ENCODE measurements around the gene SIAH3.

SIAH3 gene, protein sequence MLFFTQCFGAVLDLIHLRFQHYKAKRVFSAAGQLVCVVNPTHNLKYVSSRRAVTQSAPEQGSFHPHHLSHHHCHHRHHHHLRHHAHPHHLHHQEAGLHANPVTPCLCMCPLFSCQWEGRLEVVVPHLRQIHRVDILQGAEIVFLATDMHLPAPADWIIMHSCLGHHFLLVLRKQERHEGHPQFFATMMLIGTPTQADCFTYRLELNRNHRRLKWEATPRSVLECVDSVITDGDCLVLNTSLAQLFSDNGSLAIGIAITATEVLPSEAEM
- 0.09 to 0.19 (median 0.17) reads per million in 3 donors for total RNA-seq

DNA sequence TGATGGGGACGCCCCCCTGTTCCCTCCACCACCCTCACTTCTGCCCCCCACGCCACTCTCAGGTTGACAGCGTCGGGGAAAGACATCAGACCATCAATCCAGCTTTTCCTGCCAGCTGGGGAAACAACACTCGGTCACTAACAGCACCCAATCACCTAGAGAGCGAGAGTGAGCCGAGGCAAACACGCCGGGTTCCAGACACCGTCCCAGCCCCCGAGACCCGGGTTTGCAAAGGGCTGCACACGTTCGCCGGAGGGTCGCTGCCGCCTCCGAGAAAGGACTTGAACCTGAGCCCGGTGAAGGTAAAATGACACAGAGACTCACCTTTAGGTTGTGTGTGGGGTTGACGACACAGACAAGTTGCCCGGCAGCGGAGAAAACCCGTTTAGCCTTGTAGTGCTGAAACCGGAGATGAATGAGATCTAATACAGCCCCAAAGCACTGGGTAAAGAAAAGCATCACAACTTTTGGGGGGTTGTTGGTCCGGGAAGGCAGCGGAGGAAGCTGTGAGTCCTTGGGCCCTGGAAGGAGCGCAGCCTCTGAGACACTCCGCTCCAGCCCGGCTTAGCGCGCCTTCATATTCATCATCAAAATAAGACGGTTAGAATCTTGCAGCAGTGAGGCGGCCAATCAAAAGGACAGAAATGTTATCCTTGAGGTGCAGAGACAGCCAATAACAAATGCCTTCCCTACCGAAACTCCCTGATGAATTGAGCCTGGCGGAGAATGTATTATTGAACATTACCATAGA is at the start of gene SIAH3:
Gene SIAH3 (minus strand): TSS at position 583 of the 751 bp plus-strand sequence. CDS start 124 bp downstream, at position 459.
- peaks cover 20% of the 10 kb centered on the region for H3K4me1 ChIP-seq (ENCODE audit: control insufficient read depth, insufficient read depth, low read length, poor library complexity, severe bottlenecking)
- H3K36me3 ChIP-seq (ENCODE audit: control insufficient read depth, insufficient read depth, low read length) = no peaks in the 10 kb centered on the region
- H3K9me3 ChIP-seq (ENCODE audit: control insufficient read depth, low read length) = no peaks in the 10 kb centered on the region
- H3K27ac ChIP-seq (ENCODE audit: insufficient read depth, low read length, poor library complexity, severe bottlenecking) = no peak within 1 kb of the TSS
- DNase-seq = no peak
- no peaks in the 10 kb centered on the region for H3K27me3 ChIP-seq (replicated peaks; ENCODE audit: control insufficient read depth, insufficient read depth, low read length, poor library complexity, severe bottlenecking)
- peak within 1 kb of the TSS; percentile 28 for H3K4me3 ChIP-seq (ENCODE audit: insufficient read depth, low read depth, low read length, poor library complexity, severe bottlenecking)

DNA sequence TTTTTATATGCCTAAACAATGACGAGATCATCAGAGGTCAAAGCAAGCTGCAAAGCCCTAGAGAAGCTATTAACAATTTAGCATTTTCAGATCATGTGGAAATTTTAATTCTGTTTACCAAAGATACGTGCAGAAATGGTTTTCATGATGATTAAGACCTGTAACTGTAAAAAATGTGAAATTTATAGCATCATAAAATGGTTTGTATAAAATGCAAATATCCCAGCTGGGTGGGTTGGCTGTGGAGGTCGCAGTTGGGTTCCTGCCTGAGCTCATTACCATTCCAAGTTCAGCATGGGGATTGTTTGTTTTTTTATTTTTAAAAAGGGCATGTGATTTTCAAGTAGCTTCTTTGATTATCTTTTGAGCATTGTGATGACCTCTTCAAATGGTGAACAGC is 47.9 kb upstream of the SIAH3 start:
- H3K4me3 ChIP-seq (ENCODE audit: insufficient read depth, low read depth, low read length, poor library complexity, severe bottlenecking) = no peak overlapping the region
- H3K27me3 ChIP-seq (replicated peaks; ENCODE audit: control insufficient read depth, insufficient read depth, low read length, poor library complexity, severe bottlenecking) = no peaks in the 10 kb centered on the region
- H3K36me3 ChIP-seq (ENCODE audit: control insufficient read depth, insufficient read depth, low read length) = no peaks in the 10 kb centered on the region
- no peak overlapping the region for H3K27ac ChIP-seq (ENCODE audit: insufficient read depth, low read length, poor library complexity, severe bottlenecking)
- H3K4me1 ChIP-seq (ENCODE audit: control insufficient read depth, insufficient read depth, low read length, poor library complexity, severe bottlenecking) = no peaks in the 10 kb centered on the region
- H3K9me3 ChIP-seq (ENCODE audit: control insufficient read depth, low read length) = no peaks in the 10 kb centered on the region
- DNase-seq = no peak

GRCh38 chr13:45897562-45897961 is 46.0 kb upstream of the SIAH3 start:
- H3K4me3 ChIP-seq (ENCODE audit: insufficient read depth, low read depth, low read length, poor library complexity, severe bottlenecking) = no peak overlapping the region
- no peaks in the 10 kb centered on the region for H3K27me3 ChIP-seq (replicated peaks; ENCODE audit: control insufficient read depth, insufficient read depth, low read length, poor library complexity, severe bottlenecking)
- H3K36me3 ChIP-seq (ENCODE audit: control insufficient read depth, insufficient read depth, low read length) = no peaks in the 10 kb centered on the region
- no peaks in the 10 kb centered on the region for H3K4me1 ChIP-seq (ENCODE audit: control insufficient read depth, insufficient read depth, low read length, poor library complexity, severe bottlenecking)
- no peaks in the 10 kb centered on the region for H3K9me3 ChIP-seq (ENCODE audit: control insufficient read depth, low read length)
- H3K27ac ChIP-seq (ENCODE audit: insufficient read depth, low read length, poor library complexity, severe bottlenecking) = no peak overlapping the region
- DNase-seq = no peak

- Histone ChIP-seq H3K27me3 (replicated peaks; ENCODE audit: control insufficient read depth, insufficient read depth, low read length, poor library complexity, severe bottlenecking) (no peaks in the 10 kb centered on the region), H3K27ac (ENCODE audit: insufficient read depth, low read length, poor library complexity, severe bottlenecking) (no peak overlapping the region), H3K36me3 (ENCODE audit: control insufficient read depth, insufficient read depth, low read length) (no peaks in the 10 kb centered on the region), H3K9me3 (ENCODE audit: control insufficient read depth, low read length) (no peaks in the 10 kb centered on the region), H3K4me1 (ENCODE audit: control insufficient read depth, insufficient read depth, low read length, poor library complexity, severe bottlenecking) (no peaks in the 10 kb centered on the region), H3K4me3 (ENCODE audit: insufficient read depth, low read depth, low read length, poor library complexity, severe bottlenecking) (no peak overlapping the region)
- DNase-seq = no peak
Measured at GRCh38 chr13:45896285-45896684, 44.7 kb upstream of the SIAH3 start.

- Histone ChIP-seq H3K9me3 (ENCODE audit: control insufficient read depth, low read length) (no peaks in the 10 kb centered on the region), H3K36me3 (ENCODE audit: control insufficient read depth, insufficient read depth, low read length) (no peaks in the 10 kb centered on the region), H3K27ac (ENCODE audit: insufficient read depth, low read length, poor library complexity, severe bottlenecking) (no peak overlapping the region), H3K4me3 (ENCODE audit: insufficient read depth, low read depth, low read length, poor library complexity, severe bottlenecking) (no peak overlapping the region), H3K4me1 (ENCODE audit: control insufficient read depth, insufficient read depth, low read length, poor library complexity, severe bottlenecking) (no peaks in the 10 kb centered on the region), H3K27me3 (replicated peaks; ENCODE audit: control insufficient read depth, insufficient read depth, low read length, poor library complexity, severe bottlenecking) (no peaks in the 10 kb centered on the region)
- DNase-seq = no peak
Measured at GRCh38 chr13:45895881-45896280, 44.3 kb upstream of the SIAH3 start.

- DNase-seq = no peak
Measured at GRCh38 chr13:45892513-45892912, 41.0 kb upstream of the SIAH3 start.

GRCh38 chr13:45889590-45890243 is 38.2 kb upstream of the SIAH3 start:
- no peak overlapping the region for H3K27ac ChIP-seq (ENCODE audit: insufficient read depth, low read length, poor library complexity, severe bottlenecking)
- no peaks in the 10 kb centered on the region for H3K27me3 ChIP-seq (replicated peaks; ENCODE audit: control insufficient read depth, insufficient read depth, low read length, poor library complexity, severe bottlenecking)
- DNase-seq = no peak
- H3K4me1 ChIP-seq (ENCODE audit: control insufficient read depth, insufficient read depth, low read length, poor library complexity, severe bottlenecking) = no peaks in the 10 kb centered on the region
- no peak overlapping the region for H3K4me3 ChIP-seq (ENCODE audit: insufficient read depth, low read depth, low read length, poor library complexity, severe bottlenecking)
- no peaks in the 10 kb centered on the region for H3K9me3 ChIP-seq (ENCODE audit: control insufficient read depth, low read length)
- no peaks in the 10 kb centered on the region for H3K36me3 ChIP-seq (ENCODE audit: control insufficient read depth, insufficient read depth, low read length)

More at GRCh38 chr13:45892513-45892912, 41.0 kb upstream of the SIAH3 start:
- Histone ChIP-seq H3K27me3 (replicated peaks; ENCODE audit: control insufficient read depth, insufficient read depth, low read length, poor library complexity, severe bottlenecking) (no peaks in the 10 kb centered on the region), H3K4me1 (ENCODE audit: control insufficient read depth, insufficient read depth, low read length, poor library complexity, severe bottlenecking) (no peaks in the 10 kb centered on the region), H3K9me3 (ENCODE audit: control insufficient read depth, low read length) (no peaks in the 10 kb centered on the region), H3K27ac (ENCODE audit: insufficient read depth, low read length, poor library complexity, severe bottlenecking) (no peak overlapping the region), H3K36me3 (ENCODE audit: control insufficient read depth, insufficient read depth, low read length) (no peaks in the 10 kb centered on the region), H3K4me3 (ENCODE audit: insufficient read depth, low read depth, low read length, poor library complexity, severe bottlenecking) (no peak overlapping the region)

DNA sequence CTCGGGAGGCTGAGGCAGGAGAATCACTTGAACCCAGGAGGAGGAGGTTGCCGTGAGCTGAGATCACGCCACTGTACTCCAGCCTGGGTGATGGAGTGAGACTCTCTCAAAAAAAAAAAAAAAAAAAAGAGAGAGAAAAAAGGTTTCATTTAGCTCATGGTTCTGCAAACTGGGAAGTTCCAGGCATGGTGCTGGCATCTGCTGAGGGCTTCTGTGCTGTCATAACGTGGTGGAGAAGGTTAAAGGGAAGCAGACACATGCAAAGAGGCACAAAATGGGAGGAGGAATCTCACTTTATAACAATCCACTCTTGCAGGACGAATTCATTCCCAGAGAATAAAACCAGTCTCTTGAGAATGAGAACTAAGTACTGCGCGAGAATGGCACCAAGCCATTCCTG is 34.9 kb upstream of the SIAH3 start:
- Histone ChIP-seq H3K9me3 (ENCODE audit: control insufficient read depth, low read length) (no peaks in the 10 kb centered on the region), H3K27ac (ENCODE audit: insufficient read depth, low read length, poor library complexity, severe bottlenecking) (no peak overlapping the region), H3K36me3 (ENCODE audit: control insufficient read depth, insufficient read depth, low read length) (no peaks in the 10 kb centered on the region), H3K27me3 (replicated peaks; ENCODE audit: control insufficient read depth, insufficient read depth, low read length, poor library complexity, severe bottlenecking) (no peaks in the 10 kb centered on the region), H3K4me3 (ENCODE audit: insufficient read depth, low read depth, low read length, poor library complexity, severe bottlenecking) (no peak overlapping the region), H3K4me1 (ENCODE audit: control insufficient read depth, insufficient read depth, low read length, poor library complexity, severe bottlenecking) (no peaks in the 10 kb centered on the region)
- no peak for DNase-seq

DNA sequence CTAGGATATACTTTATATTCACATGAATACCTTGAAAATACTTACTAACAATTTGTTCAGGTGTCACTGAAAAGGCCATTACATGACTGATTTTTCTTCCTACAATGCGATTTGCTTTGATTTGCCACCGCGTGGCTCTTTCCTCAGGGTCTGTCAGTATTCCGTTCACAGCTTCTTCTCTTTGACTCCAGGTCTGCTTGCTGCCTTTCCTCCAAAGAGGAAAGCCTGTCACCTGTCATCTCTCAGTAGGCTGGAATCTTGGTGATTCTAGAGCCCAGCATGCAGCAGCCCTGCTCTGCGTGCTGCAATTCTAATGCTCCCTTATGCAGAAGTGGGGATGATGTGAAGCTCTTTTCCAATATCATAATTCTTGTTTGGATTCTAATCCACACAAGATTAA is 33.6 kb upstream of the SIAH3 start:
- no peak overlapping the region for H3K27ac ChIP-seq (ENCODE audit: insufficient read depth, low read length, poor library complexity, severe bottlenecking)
- no peaks in the 10 kb centered on the region for H3K27me3 ChIP-seq (replicated peaks; ENCODE audit: control insufficient read depth, insufficient read depth, low read length, poor library complexity, severe bottlenecking)
- DNase-seq = no peak
- H3K36me3 ChIP-seq (ENCODE audit: control insufficient read depth, insufficient read depth, low read length) = no peaks in the 10 kb centered on the region
- H3K4me1 ChIP-seq (ENCODE audit: control insufficient read depth, insufficient read depth, low read length, poor library complexity, severe bottlenecking) = no peaks in the 10 kb centered on the region
- H3K9me3 ChIP-seq (ENCODE audit: control insufficient read depth, low read length) = no peaks in the 10 kb centered on the region
- H3K4me3 ChIP-seq (ENCODE audit: insufficient read depth, low read depth, low read length, poor library complexity, severe bottlenecking) = no peak overlapping the region

GRCh38 chr13:45882626-45883025 is 31.1 kb upstream of the SIAH3 start:
- H3K27ac ChIP-seq (ENCODE audit: insufficient read depth, low read length, poor library complexity, severe bottlenecking) = no peak overlapping the region
- H3K4me3 ChIP-seq (ENCODE audit: insufficient read depth, low read depth, low read length, poor library complexity, severe bottlenecking) = no peak overlapping the region
- H3K9me3 ChIP-seq (ENCODE audit: control insufficient read depth, low read length) = no peaks in the 10 kb centered on the region
- no peaks in the 10 kb centered on the region for H3K4me1 ChIP-seq (ENCODE audit: control insufficient read depth, insufficient read depth, low read length, poor library complexity, severe bottlenecking)
- no peak for DNase-seq
- H3K27me3 ChIP-seq (replicated peaks; ENCODE audit: control insufficient read depth, insufficient read depth, low read length, poor library complexity, severe bottlenecking) = no peaks in the 10 kb centered on the region
- no peaks in the 10 kb centered on the region for H3K36me3 ChIP-seq (ENCODE audit: control insufficient read depth, insufficient read depth, low read length)

Measured in effector memory CD4-positive, alpha-beta T cell (primary cell).